ENCODE measurements around the gene RPP25. TPM values are rescaled to one million over a fixed set of nuclear protein-coding genes. Genes with fewer than 3 reads are reported as not detected.
"Not testable (repeated sequence)": the region's sequence is repeated elsewhere in the genome, so short reads cannot be mapped to it uniquely, and the experiment has no call there.

Gene RPP25
- total RNA-seq, 1 donor = 8.8 TPM

DNA sequence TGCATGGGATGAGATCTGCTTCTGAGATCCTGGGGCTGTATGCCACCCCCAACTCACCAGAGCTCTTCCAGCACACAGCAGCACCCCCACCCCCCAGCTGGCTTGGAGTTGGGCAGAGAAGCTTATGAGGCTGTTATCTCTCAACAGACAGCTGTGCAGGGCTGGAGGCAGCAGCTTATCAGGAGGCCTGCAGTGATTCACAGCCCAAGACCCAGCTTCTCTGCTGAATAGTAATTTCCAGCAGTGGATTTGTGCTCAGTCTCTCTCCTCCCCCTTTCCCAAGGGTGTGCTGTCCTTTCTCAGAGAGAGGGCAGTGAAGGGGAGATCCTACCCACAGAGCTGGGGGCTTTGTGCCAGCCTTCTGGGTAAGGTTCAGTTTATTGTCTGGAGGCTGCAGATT, 2.1 kb downstream of the RPP25 start:
- TF ChIP-seq CTCF (IDR thresholded peaks at IDR 0.05; ENCODE audit: insufficient read depth, low read length) = no peak
- peak overlapping the region; percentile 64 for H3K4me3 ChIP-seq (ENCODE audit: low read depth, low read length)
- peak; percentile 88 for DNase-seq (ENCODE audit: low read depth)

GRCh38 chr15:74951006-74951405, 5.6 kb downstream of the RPP25 start:
- DNase-seq (ENCODE audit: low read depth) = no peak
- TF ChIP-seq CTCF (IDR thresholded peaks at IDR 0.05; ENCODE audit: insufficient read depth, low read length) = no peak
- H3K4me3 ChIP-seq (ENCODE audit: low read depth, low read length) = no peak overlapping the region

DNA sequence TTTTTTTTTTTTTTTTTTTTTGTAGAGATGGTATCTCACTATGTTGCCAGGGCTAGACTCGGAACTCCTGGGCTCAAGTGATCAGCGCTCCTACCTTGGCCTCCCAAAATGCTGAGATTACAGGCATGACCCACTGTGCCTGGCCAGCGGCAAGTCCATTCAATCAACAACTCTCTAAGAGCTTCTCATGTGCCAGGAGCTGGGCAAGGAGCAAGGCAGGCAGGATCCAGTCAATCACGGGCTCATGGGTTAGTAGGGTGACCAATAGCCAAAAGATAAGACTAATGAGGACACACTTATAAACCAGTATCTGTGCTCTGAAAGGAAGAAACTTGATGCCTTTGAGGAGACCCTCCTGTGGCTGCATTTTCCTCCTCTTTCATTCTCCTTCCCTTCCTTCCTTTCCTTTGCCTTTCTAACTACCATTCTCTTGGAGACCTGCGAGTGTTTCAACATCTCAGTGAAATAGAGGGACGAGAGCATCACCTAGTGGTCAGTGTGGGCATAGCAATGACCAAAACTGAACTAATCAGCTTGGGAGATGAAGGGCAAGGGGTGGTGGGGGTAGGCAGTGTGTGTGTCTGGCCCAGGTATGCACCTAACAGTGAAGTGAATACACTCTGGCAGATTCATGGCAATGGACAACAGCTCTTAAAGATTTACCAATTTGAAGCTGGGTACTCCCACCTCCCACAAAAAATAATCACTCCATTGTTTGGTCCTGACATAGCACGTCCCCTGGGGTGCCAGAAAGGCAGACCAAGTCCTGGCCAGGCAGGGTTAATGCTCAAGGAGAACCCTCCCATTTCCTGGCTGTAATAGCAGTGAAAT, 6.3 kb downstream of the RPP25 start:
- DNase-seq (ENCODE audit: low read depth) = peak; percentile 83
- TF ChIP-seq CTCF (IDR thresholded peaks at IDR 0.05; ENCODE audit: insufficient read depth, low read length) = peak; percentile 99
- H3K4me3 ChIP-seq (ENCODE audit: low read depth, low read length) = no peak overlapping the region

DNA sequence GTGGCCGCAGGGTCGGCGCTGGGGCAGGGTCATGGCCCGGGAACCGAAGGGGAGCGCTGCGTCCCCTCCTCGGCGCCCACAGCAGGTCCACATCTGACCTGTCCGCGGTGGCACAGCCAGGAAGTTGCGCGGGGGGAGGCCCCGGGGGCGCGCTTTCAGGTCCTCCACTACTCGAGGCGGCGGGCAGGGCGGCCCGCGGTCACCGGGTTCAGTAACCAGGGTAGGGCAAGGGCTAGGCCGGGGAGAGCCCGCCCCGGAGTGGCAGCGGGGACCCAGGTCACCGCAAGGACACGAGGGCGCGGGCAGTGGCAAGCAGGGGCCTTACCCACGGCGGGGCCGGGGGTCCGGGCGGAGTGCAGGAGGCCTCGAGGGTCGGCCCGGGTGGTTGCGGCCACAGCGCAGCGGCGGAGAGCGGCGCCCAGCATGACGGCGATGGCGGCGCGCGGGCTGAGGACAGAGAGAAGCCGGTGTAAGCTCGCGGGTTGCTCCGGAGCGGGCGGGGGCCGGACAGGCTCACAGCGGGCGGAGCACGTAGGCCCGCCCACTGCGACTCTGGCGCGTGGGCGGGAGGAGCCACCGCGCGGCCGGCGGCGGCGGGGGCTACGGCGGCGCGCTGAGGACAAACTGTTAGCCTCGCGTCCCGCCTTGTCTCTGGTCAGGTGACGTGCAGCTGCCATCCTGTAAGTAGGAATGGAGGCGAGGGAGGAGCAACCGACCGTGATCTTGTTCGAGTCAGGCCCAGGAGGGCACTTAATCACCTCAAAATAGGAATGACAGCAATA, 18.8 kb downstream of the RPP25 start, which contains the start of gene COX5A:
COX5A (minus strand) TSS at position 484 of the 782 bp plus-strand sequence; CDS start at position 425, 59 bp downstream.
- TF ChIP-seq CTCF (IDR thresholded peaks at IDR 0.05; ENCODE audit: insufficient read depth, low read length) = no peak
- peak within 1 kb of the TSS; percentile 87 for H3K4me3 ChIP-seq (ENCODE audit: low read depth, low read length)
- peak; percentile 96 for DNase-seq (ENCODE audit: low read depth)

- no peak for TF ChIP-seq CTCF (IDR thresholded peaks at IDR 0.05; ENCODE audit: insufficient read depth, low read length)
- peak overlapping the region; percentile 87 for H3K4me3 ChIP-seq (ENCODE audit: low read depth, low read length)
- no peak for DNase-seq (ENCODE audit: low read depth)
These were observed 19.3 kb downstream of the RPP25 start for GRCh38 chr15:74937272-74937589.

- DNase-seq (ENCODE audit: low read depth); H3K4me3 ChIP-seq (ENCODE audit: low read depth, low read length): not testable (repeated sequence)
These were observed 21.4 kb downstream of the RPP25 start for GRCh38 chr15:74935193-74935592.

DNA sequence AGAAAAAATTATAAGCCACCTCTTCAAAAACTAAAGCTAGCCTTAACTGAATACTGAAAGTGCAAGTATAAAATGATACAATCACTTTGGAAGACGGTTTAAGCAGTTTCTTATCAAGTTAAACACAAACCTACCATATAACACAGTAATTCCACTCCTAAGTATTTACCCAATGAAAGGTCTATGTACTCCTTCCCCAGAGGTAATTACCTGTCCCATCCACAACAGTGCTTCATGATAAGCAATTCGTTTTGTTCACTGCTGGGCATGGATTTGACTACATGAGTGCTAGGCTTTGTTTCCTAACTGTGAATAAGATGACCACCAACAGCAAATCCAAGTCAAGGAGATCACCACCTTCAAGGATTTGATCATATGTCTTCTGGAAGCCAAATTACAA, 23.0 kb downstream of the RPP25 start:
- DNase-seq (ENCODE audit: low read depth) = no peak
- no peak overlapping the region for H3K4me3 ChIP-seq (ENCODE audit: low read depth, low read length)
- TF ChIP-seq CTCF (IDR thresholded peaks at IDR 0.05; ENCODE audit: insufficient read depth, low read length) = no peak

All from fibroblast of the aortic adventitia (primary cell).